Subcutaneous abdominal adipose tissue (tissue), 5 donors: Measurements from ENCODE around the gene EHD3.

Source experiments
- H3K27ac ChIP-seq: one replicate; pipeline ENCODE4 v1.7.0; 2013; ENCODE audit warnings: low read depth, mild to moderate bottlenecking, inconsistent platforms, low read length, moderate library complexity
- H3K27me3 ChIP-seq, 5 donors: one replicate each; pipeline ENCODE4 v1.7.0; 2013; ENCODE audit warnings: low read length in 5 of 5, inconsistent platforms in 1 of 5; ENCODE audit not compliant: control insufficient read depth in 5 of 5, insufficient read depth in 4 of 5
- H3K36me3 ChIP-seq, 5 donors: one replicate each; pipeline ENCODE4 v1.7.0; 2013; ENCODE audit warnings: low read length in 5 of 5; ENCODE audit not compliant: control insufficient read depth in 5 of 5, insufficient read depth in 5 of 5
- H3K4me1 ChIP-seq, 5 donors: one replicate each; pipeline ENCODE4 v1.7.0; 2013; ENCODE audit warnings: low read length in 5 of 5, mild to moderate bottlenecking in 3 of 5, moderate library complexity in 1 of 5; ENCODE audit not compliant: control insufficient read depth in 5 of 5, insufficient read depth in 5 of 5
- H3K4me3 ChIP-seq, 5 donors: one replicate each; pipeline ENCODE4 v1.7.0; 2013; ENCODE audit warnings: low read length in 5 of 5, low read depth in 1 of 5
- H3K9ac ChIP-seq, 5 donors: one replicate each; pipeline ENCODE4 v1.7.0; 2013; ENCODE audit warnings: low read length in 5 of 5, mild to moderate bottlenecking in 4 of 5, moderate library complexity in 3 of 5
- H3K9me3 ChIP-seq, 5 donors: one replicate each; pipeline ENCODE4 v1.7.0; 2013; ENCODE audit warnings: low read length in 5 of 5; ENCODE audit not compliant: control insufficient read depth in 5 of 5
- donor health status: healthy.
- donor health status: healthy.
- donor health status: healthy.
- donor health status: healthy.
- donor health status: healthy.

EHD3 gene

DNA sequence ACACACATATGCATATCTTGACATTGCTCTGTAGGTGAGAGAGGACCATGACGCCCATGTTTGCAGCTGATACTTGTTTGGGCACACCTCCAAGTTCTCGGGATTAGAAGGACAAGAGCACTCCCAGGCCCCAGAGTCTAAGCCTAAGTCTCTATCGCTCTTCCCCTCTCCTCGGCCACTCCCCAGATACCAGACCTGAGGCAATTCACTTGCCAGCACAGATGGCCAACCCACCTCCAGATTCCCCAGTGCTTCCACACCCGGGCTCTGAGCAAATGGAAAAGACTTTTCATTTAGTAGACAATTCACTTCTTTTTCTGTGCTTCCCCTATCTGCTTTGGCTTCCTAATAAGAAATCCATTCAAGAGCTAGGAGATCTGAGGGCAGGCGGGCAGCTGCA is 32.9 kb downstream of the EHD3 start:
- Histone ChIP-seq H3K27me3 (no peaks in the 10 kb centered on the region), H3K27ac (no peak overlapping the region), H3K36me3 (peaks cover 0 to 5% (median 0%) of the 10 kb centered on the region in 5 donors), H3K9ac (no peak overlapping the region), H3K9me3 (no peaks in the 10 kb centered on the region), H3K4me3 (no peak overlapping the region), H3K4me1 (peaks cover 0 to 6% (median 3%) of the 10 kb centered on the region in 5 donors)

GRCh38 chr2:31267437-31268120 is 33.6 kb downstream of the EHD3 start:
- Histone ChIP-seq H3K9ac (no peak overlapping the region), H3K36me3 (peaks cover 0 to 5% (median 0%) of the 10 kb centered on the region in 5 donors), H3K27ac (no peak overlapping the region), H3K4me1 (peaks cover 0 to 6% (median 3%) of the 10 kb centered on the region in 5 donors), H3K4me3 (no peak overlapping the region), H3K27me3 (peaks cover 0 to 3% (median 0%) of the 10 kb centered on the region in 5 donors), H3K9me3 (no peaks in the 10 kb centered on the region)

DNA sequence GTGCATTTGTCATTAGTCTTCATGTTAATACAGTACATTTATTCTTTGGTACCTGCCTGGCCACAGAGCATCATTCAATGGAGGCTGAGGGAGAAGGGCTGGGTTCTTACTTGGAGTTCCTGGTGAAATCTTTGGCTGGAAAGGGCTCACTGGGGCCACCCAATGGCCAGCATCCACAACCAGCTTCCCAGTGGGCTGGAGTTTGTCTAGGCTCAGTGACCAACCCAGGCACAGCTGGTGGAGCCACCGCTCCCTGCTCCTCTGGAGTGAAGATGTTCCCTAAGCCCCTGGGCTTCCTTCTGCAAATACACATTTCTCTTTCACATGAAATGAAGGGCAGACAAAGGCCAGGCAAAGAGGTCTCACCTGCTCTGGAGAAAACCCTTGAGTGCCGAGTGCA is 34.4 kb downstream of the EHD3 start:
- H3K36me3 ChIP-seq, result peaks cover 0 to 5% (median 0%) of the 10 kb centered on the region in 5 donors
- H3K4me3 ChIP-seq, result no peak overlapping the region
- peaks cover 0 to 3% (median 0%) of the 10 kb centered on the region in 5 donors for H3K27me3 ChIP-seq
- peaks cover 0 to 6% (median 2%) of the 10 kb centered on the region in 5 donors for H3K4me1 ChIP-seq
- no peaks in the 10 kb centered on the region for H3K9me3 ChIP-seq
- H3K9ac ChIP-seq, result no peak overlapping the region
- no peak overlapping the region for H3K27ac ChIP-seq

DNA sequence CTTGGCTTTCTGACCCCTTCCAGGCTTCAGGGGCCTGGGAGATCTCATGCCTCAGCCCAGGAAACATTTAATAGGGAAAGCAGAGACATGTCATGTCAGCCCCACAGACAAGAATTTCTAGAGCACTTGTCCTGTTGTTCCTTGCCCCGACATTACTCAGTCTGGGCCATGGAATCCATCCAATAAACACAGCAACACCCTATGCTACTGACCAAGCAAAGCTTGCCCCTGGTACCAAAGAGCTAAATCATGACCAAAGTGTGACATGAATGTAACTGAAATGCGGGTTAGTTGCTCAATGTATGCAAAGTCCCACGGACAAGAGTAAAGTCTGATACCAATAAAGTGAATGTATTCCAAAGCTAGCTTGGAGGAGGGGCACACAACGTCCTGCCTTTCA is 35.1 kb downstream of the EHD3 start:
- peaks cover 0 to 5% (median 0%) of the 10 kb centered on the region in 5 donors for H3K36me3 ChIP-seq
- peaks cover 0 to 5% (median 3%) of the 10 kb centered on the region in 5 donors for H3K27me3 ChIP-seq
- no peaks in the 10 kb centered on the region for H3K4me1 ChIP-seq
- H3K4me3 ChIP-seq, result no peak overlapping the region
- H3K27ac ChIP-seq, result no peak overlapping the region
- no peak overlapping the region for H3K9ac ChIP-seq
- no peaks in the 10 kb centered on the region for H3K9me3 ChIP-seq

DNA sequence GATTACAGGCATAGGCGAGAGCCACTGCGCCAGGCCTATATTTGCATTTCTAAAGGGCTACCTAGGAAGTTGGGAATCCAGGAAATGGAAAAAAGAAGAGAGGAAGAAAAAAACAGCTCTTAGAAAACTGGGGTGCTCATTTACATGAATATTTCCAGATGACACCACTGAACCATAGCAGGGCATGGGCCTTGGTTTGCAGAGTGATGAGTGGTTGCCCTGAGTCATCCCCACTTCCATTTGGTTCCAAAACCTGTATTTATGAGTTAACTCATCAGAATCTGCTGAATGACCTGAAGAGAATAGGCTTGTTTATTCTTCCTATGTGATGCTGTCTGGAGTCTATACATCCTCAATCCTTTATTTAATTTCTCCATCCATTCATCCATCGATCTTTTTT is 36.2 kb downstream of the EHD3 start:
- H3K9me3 ChIP-seq, result no peaks in the 10 kb centered on the region
- H3K36me3 ChIP-seq, result peaks cover 0 to 5% (median 0%) of the 10 kb centered on the region in 5 donors
- no peak overlapping the region for H3K27ac ChIP-seq
- H3K27me3 ChIP-seq, result peaks cover 0 to 7% (median 3%) of the 10 kb centered on the region in 5 donors
- H3K4me3 ChIP-seq, result no peak overlapping the region
- H3K9ac ChIP-seq, result no peak overlapping the region
- no peaks in the 10 kb centered on the region for H3K4me1 ChIP-seq

GRCh38 chr2:31270822-31271231 is 36.9 kb downstream of the EHD3 start:
- no peak overlapping the region for H3K27ac ChIP-seq

DNA sequence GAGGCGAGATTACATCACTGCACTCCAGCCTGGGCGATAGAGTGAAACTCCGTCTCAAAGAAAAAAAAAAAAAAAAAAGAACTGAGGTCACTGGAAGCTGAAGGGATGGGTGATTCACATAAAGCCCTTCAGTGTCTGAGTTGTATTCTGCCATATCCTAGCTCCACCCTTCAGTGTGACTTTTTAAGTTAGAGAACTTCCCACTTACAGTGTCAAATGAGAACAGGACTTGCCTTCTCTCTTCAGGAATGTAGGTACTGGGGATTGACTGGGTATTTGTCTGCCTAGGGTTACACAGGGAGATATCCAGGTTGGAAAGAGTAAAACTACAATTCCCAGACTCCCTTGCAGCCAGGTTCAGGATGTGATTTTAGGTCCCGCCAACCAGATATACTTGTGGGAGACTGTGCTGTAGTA is 37.9 kb downstream of the EHD3 start:
- Histone ChIP-seq H3K27me3 (peaks cover 0 to 7% (median 3%) of the 10 kb centered on the region in 5 donors), H3K36me3 (no peaks in the 10 kb centered on the region), H3K27ac (no peak overlapping the region), H3K9ac (no peak overlapping the region), H3K9me3 (no peaks in the 10 kb centered on the region), H3K4me3 (no peak overlapping the region), H3K4me1 (no peaks in the 10 kb centered on the region)

More at GRCh38 chr2:31270822-31271231, 36.9 kb downstream of the EHD3 start:
- no peaks in the 10 kb centered on the region for H3K4me1 ChIP-seq
- peaks cover 0 to 7% (median 3%) of the 10 kb centered on the region in 5 donors for H3K27me3 ChIP-seq
- peaks cover 0 to 5% (median 0%) of the 10 kb centered on the region in 5 donors for H3K36me3 ChIP-seq
- H3K4me3 ChIP-seq, result no peak overlapping the region
- no peak overlapping the region for H3K9ac ChIP-seq
- H3K9me3 ChIP-seq, result no peaks in the 10 kb centered on the region

- peaks cover 0 to 7% (median 3%) of the 10 kb centered on the region in 5 donors for H3K27me3 ChIP-seq
- H3K9me3 ChIP-seq, result no peaks in the 10 kb centered on the region
- H3K27ac ChIP-seq, result no peak overlapping the region
- H3K36me3 ChIP-seq, result no peaks in the 10 kb centered on the region
- H3K9ac ChIP-seq, result no peak overlapping the region
- no peak overlapping the region for H3K4me3 ChIP-seq
- no peaks in the 10 kb centered on the region for H3K4me1 ChIP-seq
Measured at GRCh38 chr2:31274401-31275075, 40.6 kb downstream of the EHD3 start.

DNA sequence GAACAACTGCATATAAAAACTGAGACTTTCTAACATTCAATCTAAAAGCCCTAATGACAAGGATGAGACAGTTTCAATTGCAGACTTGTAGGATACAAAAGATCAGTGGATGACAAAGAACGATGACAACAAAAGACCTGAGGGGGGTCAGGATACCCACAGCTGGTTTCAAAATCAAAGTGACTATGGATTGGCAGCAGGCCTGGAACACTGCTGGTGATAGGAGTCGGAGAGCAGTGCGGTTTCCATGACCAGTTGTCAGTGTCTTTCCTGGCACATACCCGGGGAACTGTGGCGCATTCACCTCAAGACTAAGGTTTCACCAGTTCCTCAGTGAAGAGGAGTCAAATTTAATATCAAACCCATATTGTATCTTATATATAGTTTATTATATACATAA is 42.0 kb downstream of the EHD3 start:
- Histone ChIP-seq H3K9me3 (no peaks in the 10 kb centered on the region), H3K4me3 (no peak overlapping the region), H3K27me3 (peaks cover 0 to 7% (median 3%) of the 10 kb centered on the region in 5 donors), H3K27ac (no peak overlapping the region), H3K9ac (no peak overlapping the region), H3K4me1 (no peaks in the 10 kb centered on the region), H3K36me3 (no peaks in the 10 kb centered on the region)

DNA sequence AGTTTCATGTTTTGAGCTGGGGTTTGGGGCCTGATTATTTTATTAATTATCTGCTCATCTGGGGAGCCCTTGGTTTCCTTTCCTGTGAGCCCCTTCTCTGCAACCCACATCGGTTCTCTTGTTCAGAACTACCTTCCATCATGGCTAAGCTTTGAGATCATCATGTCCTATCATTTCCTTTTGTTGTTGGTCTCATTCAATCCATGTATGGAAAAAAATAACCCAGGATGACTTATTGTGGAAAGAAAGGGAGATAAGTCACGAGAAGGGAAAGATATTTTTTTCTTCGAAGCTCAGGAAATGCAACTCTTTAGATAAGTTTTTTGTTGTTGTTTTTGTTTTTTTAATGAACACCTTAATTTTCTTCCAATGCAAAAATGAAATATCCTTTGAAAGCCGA is 43.7 kb downstream of the EHD3 start:
- H3K27me3 ChIP-seq, result peaks cover 0 to 6% (median 3%) of the 10 kb centered on the region in 5 donors
- H3K9me3 ChIP-seq, result no peaks in the 10 kb centered on the region
- H3K27ac ChIP-seq, result no peak overlapping the region
- no peak overlapping the region for H3K4me3 ChIP-seq
- no peaks in the 10 kb centered on the region for H3K4me1 ChIP-seq
- H3K36me3 ChIP-seq, result no peaks in the 10 kb centered on the region
- H3K9ac ChIP-seq, result no peak overlapping the region
